ENCODE measurements around the gene WNT3. TPM values are rescaled to one million over a fixed set of nuclear protein-coding genes. Genes with fewer than 3 reads are reported as not detected.
A peak's percentile ranks its signal among the peaks of the same experiment; 100 is the strongest.

Gene WNT3
- total and polyA plus RNA-seq, 8 donors = 1.7 to 3.0 (median 2.4) TPM

GRCh38 chr17:46730026-46730425, 88.5 kb downstream of the WNT3 start:
- TF ChIP-seq, protein P1, sequence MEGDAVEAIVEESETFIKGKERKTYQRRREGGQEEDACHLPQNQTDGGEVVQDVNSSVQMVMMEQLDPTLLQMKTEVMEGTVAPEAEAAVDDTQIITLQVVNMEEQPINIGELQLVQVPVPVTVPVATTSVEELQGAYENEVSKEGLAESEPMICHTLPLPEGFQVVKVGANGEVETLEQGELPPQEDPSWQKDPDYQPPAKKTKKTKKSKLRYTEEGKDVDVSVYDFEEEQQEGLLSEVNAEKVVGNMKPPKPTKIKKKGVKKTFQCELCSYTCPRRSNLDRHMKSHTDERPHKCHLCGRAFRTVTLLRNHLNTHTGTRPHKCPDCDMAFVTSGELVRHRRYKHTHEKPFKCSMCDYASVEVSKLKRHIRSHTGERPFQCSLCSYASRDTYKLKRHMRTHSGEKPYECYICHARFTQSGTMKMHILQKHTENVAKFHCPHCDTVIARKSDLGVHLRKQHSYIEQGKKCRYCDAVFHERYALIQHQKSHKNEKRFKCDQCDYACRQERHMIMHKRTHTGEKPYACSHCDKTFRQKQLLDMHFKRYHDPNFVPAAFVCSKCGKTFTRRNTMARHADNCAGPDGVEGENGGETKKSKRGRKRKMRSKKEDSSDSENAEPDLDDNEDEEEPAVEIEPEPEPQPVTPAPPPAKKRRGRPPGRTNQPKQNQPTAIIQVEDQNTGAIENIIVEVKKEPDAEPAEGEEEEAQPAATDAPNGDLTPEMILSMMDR (IDR thresholded peaks at IDR 0.05) = no peak
- no peak for DNase-seq
- Histone ChIP-seq H3K4me1 (no peaks in the 10 kb centered on the region), H3K36me3 (peaks cover 0 to 46% of the 10 kb centered on the region in 2 donors), H3K27me3 (no peaks in the 10 kb centered on the region), H3K9me3 (no peaks in the 10 kb centered on the region), H3K4me3 (no peak overlapping the region), H3K27ac (no peak overlapping the region)
- intact Hi-C loops (cut with DNase I) = no loop called here
- ATAC-seq = no peak

- H3K27me3 ChIP-seq = no peaks in the 10 kb centered on the region
- H3K36me3 ChIP-seq = peaks cover 0 to 39% of the 10 kb centered on the region in 2 donors
- ATAC-seq (peak; percentile 44), DNase-seq (no peak)
- H3K4me3 ChIP-seq = no peak overlapping the region
- H3K9me3 ChIP-seq = no peaks in the 10 kb centered on the region
- intact Hi-C loops (cut with DNase I) = no loop called here
- H3K27ac ChIP-seq = no peak overlapping the region
- TF ChIP-seq, protein P1 (IDR thresholded peaks at IDR 0.05) = no peak
- H3K4me1 ChIP-seq = no peaks in the 10 kb centered on the region
These were observed 90.7 kb downstream of the WNT3 start for GRCh38 chr17:46727572-46728348.

- no peak overlapping the region for H3K27ac ChIP-seq
- H3K4me3 ChIP-seq = no peak overlapping the region
- H3K27me3 ChIP-seq = no peaks in the 10 kb centered on the region
- TF ChIP-seq, protein P1 (IDR thresholded peaks at IDR 0.05) = no peak
- H3K9me3 ChIP-seq = no peaks in the 10 kb centered on the region
- H3K36me3 ChIP-seq = peaks cover 0 to 35% of the 10 kb centered on the region in 2 donors
- DNase-seq = no peak
- no peaks in the 10 kb centered on the region for H3K4me1 ChIP-seq
- intact Hi-C loops (cut with DNase I) = no loop called here
- ATAC-seq = no peak
These were observed 92.3 kb downstream of the WNT3 start for GRCh38 chr17:46726206-46726605.

DNA sequence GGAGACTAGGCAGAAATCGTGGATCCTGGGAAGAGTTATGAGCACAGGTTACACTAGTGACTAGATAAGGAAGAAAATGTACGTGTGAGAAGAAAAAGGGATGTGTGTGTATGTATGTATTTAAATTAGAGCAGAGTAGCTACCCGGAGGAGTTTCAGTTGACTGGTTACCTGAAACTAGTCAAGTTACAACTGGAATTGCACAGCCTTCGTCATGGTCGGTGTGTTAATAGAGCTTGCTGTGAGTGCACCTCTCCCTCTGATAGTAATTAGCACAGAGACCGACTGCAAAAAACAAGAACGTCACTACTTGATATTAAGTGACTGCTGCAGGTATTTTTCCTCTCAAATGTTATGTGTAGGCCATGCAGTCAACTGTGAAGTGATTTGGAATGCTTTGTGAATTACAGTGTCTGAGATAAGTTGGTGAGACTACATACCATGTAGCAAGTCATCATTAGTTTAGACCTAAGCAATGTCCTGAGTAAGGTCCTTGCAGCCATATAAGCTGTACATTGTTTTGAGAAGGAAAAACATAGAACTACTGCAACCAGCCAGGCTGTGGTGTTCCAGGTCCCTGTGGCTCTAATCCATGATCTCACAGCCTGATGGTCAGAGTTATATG, 95.7 kb downstream of the WNT3 start:
- DNase-seq = no peak

DNA sequence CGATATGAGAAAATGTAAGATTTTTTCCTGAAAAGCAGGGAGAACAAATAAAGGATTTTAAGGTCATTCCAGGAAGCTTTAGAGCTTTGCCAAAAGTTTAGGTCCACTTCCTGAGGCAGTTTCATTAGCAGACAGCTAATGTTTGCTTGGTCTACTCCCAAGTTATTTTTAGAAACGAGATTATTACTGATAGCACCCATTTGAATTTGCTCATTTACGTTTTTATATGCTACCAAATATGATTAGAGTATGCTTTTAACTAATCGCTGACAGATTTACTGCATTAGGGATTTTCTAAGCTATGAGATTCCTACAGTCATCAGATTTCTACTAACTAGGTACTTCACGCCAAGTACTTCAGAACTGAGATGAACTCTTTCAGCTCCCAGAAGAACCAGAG, 98.1 kb downstream of the WNT3 start:
- intact Hi-C loops (cut with DNase I) = no loop called here
- H3K27ac ChIP-seq = no peak overlapping the region
- no peak overlapping the region for H3K4me3 ChIP-seq
- peaks cover 0 to 22% of the 10 kb centered on the region in 2 donors for H3K36me3 ChIP-seq
- ATAC-seq (peak; percentile 48), DNase-seq (peak in 1 of 4 donors; percentile 7)
- no peaks in the 10 kb centered on the region for H3K9me3 ChIP-seq
- no peaks in the 10 kb centered on the region for H3K4me1 ChIP-seq
- TF ChIP-seq, protein P1 (IDR thresholded peaks at IDR 0.05) = no peak
- H3K27me3 ChIP-seq = no peaks in the 10 kb centered on the region

More for the DNA sequence above, 95.7 kb downstream of the WNT3 start:
- Histone ChIP-seq H3K36me3 (peaks cover 0 to 28% of the 10 kb centered on the region in 2 donors), H3K9me3 (no peaks in the 10 kb centered on the region), H3K4me1 (no peaks in the 10 kb centered on the region), H3K4me3 (no peak overlapping the region), H3K27me3 (no peaks in the 10 kb centered on the region), H3K27ac (no peak overlapping the region)
- no peak for ATAC-seq
- TF ChIP-seq, protein P1 (IDR thresholded peaks at IDR 0.05) = no peak
- intact Hi-C loops (cut with DNase I) = no loop called here
